Skin epidermis (tissue), 12 donors: ENCODE data around the gene FITM2.

Source experiments
- H3K27ac ChIP-seq, 21 experiments: fragments of 200-600 bp; sonication (generic) in 11 of 21; one replicate each; pipeline ENCODE4 v1.5.0; 2020; ENCODE audit warnings: mild to moderate bottlenecking in 3 of 21, inconsistent platforms in 2 of 21, moderate library complexity in 2 of 21
- H3K4me3 ChIP-seq, 7 experiments: fragments of 200-600 bp; sonication (generic) in 2 of 7; one replicate each; pipeline ENCODE4 v1.5.0; 2020; ENCODE audit warnings: inconsistent platforms in 2 of 7, mild to moderate bottlenecking in 2 of 7, moderate library complexity in 1 of 7

The FITM2 gene

GRCh38 chr20:44288252-44288651 is 22.8 kb downstream of the FITM2 start:
- no peak overlapping the region for H3K27ac ChIP-seq

DNA sequence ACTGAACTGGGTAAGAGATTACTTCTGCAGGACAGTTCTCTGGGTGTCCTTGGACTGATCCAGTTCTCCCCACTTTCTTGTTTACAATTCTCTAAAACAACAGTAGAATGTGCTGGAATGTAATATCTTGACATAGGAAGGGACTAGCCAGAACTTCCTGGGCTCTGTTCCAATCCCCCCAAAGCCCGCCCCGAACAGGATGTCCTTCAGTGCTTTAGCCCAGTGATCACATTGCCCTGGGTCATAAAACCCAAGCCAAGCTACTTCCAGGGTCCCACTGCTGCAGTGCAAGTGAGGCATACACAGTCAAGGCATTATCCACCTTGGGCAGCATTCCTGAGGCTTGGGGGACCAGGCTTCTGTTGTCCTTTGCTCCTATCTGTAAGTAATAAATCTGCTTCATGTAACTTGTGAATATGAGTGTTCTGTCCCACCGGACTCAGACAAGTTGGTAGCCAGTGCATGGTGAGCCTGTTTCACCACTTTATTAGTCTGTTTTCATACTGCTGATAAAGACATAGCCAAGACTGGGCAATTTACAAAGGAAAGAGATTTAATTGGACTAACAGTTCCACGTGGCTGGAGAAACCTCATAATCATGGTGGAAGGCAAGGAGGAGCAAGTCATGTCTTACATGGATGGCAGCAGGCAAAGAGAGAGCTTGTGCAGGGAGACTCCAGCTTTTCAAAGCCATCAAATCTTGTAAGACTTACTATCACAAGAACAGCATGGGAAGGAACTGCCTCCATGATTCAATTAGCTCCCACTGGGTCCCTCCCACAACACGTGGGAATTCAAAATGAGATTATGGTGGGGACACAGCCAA is 23.5 kb downstream of the FITM2 start:
- Histone ChIP-seq H3K27ac (no peak overlapping the region), H3K4me3 (no peak overlapping the region)

More at GRCh38 chr20:44288252-44288651, 22.8 kb downstream of the FITM2 start:
- H3K4me3 ChIP-seq = no peak overlapping the region

DNA sequence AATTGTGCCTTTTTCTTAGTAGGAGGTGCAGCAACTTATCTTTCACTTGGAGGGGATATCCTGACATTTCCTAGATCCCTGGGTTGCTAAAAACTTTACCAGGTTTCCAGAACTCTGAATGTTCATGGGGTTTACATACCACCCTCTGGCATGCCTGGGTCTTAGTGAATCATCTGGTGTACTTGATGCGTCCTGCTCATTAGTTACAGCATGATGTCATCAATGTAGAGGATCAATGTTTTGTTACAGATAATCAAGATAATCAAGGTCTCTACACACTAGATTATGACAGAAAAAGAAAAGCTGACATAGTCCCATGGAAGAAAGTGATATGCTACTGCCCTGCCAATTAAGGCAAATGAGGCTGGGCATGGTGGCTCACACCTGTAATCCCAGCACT is 27.0 kb downstream of the FITM2 start:
- no peak overlapping the region for H3K4me3 ChIP-seq
- H3K27ac ChIP-seq = no peak overlapping the region

- no peak overlapping the region for H3K27ac ChIP-seq
Measured at GRCh38 chr20:44282192-44282591, 28.8 kb downstream of the FITM2 start.

DNA sequence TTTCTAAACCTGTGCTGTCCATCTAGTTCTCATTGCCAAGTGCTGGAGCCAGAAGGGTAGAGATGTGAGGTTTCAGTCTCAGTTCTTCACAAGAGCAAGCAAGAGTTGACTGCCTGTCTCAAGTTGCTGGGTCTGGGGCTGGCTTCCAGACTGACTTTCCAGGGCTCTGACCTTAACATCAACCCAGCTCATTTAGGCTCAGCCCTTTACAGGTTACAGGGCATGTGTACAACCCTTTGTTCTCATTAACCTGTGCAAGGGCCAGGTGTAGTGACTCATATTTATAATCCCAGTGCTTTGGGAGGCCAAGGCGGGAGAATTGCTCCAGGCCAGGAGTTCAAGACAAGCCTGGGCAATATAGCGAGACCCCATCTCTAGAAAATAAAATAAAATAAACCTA is 30.6 kb downstream of the FITM2 start:
- Histone ChIP-seq H3K27ac (no peak overlapping the region), H3K4me3 (no peak overlapping the region)

More at GRCh38 chr20:44282192-44282591, 28.8 kb downstream of the FITM2 start:
- no peak overlapping the region for H3K4me3 ChIP-seq

DNA sequence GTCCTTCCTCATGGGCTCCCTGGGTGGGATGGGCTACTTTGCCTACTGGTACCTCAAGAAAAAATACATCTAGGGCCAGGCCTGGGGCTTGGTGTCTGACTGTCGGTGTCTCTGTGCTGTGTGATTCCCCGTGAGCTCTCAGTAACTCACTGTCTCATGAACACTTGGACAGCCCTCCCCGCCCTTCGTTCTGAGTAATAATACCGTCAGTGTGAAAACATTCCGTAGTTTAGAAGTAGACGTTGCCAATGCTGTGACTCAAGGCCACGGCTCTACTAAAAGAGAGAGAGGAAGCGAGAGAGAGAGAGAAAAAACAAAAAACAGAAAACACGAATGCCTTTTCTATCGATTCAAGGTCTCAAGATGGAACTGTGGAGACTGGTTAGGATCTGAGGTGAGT is 31.8 kb downstream of the FITM2 start:
- Histone ChIP-seq H3K27ac (no peak overlapping the region), H3K4me3 (no peak overlapping the region)

GRCh38 chr20:44274303-44275017 is 36.5 kb downstream of the FITM2 start:
- Histone ChIP-seq H3K27ac (no peak overlapping the region), H3K4me3 (no peak overlapping the region)

DNA sequence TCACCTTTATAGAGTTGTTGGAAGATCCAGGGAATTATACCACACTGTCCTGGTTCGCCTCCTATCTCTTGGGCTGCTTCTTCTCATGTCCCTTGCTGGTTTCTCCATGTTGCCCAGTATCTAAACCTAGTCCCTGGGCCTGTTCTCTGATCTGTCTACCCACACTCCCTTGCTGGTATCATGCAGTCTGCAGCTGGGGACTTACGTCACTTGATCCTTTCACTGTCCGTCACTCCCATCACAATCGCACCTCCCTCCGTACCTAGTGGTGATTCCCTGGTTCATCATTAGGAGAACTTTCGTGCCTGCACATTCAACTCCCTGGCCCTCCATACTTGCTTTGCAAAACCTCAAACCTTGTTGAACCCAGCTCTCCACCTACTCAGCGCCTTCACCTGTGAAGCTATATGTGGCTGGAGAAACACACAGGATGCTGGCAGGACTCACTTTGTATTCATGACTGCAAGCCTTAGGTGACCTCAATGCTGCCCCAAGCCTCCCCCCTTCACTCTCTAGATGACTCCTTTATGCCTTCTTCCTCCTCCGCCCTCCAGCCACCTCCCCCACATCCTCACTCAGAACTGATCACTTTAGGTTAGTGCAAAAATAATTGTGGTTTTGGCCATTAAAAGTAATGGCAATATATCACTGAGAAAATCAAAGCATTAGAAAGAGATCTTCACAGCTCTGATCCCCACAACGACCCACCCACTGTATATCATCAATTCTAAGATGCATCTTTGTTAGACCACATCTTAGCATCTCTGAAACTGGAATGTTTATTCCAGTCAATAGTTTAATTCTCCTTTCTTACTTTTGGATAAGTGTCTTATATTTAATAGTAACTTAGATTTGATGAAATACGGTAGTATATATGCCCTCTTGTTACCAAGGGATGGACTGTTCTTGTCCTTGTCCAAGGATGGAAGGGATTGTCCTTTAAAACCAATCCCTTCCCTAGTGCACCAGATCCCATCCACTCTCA is 37.5 kb downstream of the FITM2 start:
- Histone ChIP-seq H3K27ac (no peak overlapping the region), H3K4me3 (no peak overlapping the region)

- Histone ChIP-seq H3K4me3 (no peak overlapping the region), H3K27ac (no peak overlapping the region)
Measured at GRCh38 chr20:44271915-44272663, 38.9 kb downstream of the FITM2 start.

GRCh38 chr20:44268802-44269201 is 42.2 kb downstream of the FITM2 start:
- Histone ChIP-seq H3K27ac (no peak overlapping the region), H3K4me3 (no peak overlapping the region)

GRCh38 chr20:44264287-44264686 is 46.7 kb downstream of the FITM2 start:
- no peak overlapping the region for H3K4me3 ChIP-seq
- H3K27ac ChIP-seq = no peak overlapping the region

GRCh38 chr20:44258226-44258890 is 52.6 kb downstream of the FITM2 start:
- no peak overlapping the region for H3K4me3 ChIP-seq
- no peak overlapping the region for H3K27ac ChIP-seq

GRCh38 chr20:44256961-44257360 is 54.0 kb downstream of the FITM2 start:
- Histone ChIP-seq H3K27ac (no peak overlapping the region), H3K4me3 (no peak overlapping the region)

DNA sequence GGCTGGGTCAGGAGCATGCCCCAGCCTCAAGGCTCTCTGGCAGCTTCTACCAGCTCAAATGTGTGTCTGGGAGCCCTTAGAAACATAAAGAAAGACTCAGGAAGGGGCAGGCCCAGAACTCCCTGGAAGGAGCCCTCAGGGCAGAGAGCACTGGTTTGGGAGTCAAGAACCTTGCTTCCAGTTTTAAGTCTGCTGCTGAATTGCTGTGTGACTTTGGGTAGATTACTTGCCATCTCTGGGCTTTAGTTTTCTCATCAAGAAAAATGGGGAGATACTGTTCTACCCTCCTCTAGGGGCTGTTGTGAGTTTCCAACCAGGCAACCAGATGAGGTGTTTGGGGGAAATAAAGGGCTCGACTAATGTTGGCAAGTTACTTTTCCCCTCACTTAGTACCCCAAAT is 55.1 kb downstream of the FITM2 start:
- Histone ChIP-seq H3K4me3 (no peak overlapping the region), H3K27ac (no peak overlapping the region)

DNA sequence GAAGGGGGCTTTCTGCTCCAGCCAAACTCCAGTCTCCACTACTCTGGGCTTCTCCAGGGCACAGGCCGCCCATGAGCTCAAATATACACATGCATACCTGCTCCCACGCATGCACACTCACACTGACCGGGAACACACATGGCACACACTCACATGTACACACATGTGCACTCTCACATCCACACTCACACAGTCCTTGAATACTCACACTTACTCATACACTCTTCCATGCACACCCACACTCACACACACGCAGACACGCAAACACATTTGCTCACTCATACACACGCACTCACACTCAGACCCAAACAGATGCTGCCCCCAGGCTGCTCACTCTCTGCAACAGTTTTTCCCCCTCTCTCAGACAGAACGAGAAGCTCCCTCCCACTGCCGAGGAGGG is 56.9 kb downstream of the FITM2 start:
- Histone ChIP-seq H3K27ac (no peak overlapping the region), H3K4me3 (no peak overlapping the region)

- no peak overlapping the region for H3K4me3 ChIP-seq
- no peak overlapping the region for H3K27ac ChIP-seq
Measured at GRCh38 chr20:44253528-44253927, 57.5 kb downstream of the FITM2 start.
